Neuronal stem cell (in vitro differentiated cells): ENCODE measurements around the gene MYEOV.

Source experiments
- DNase-seq: peaks from one replicate; pipeline ENCODE4 v3.0.0-alpha.2; 2013; ENCODE audit warnings: low spot score
- H2AFZ ChIP-seq: one replicate; pipeline ENCODE4 v1.6.1; 2013; ENCODE audit warnings: mild to moderate bottlenecking, low read length, inconsistent platforms
- H2AK5ac ChIP-seq: 2 replicates; pipeline ENCODE4 v1.6.1; 2013; ENCODE audit warnings: low read depth, mild to moderate bottlenecking, inconsistent platforms, low read length, moderate library complexity, mixed read lengths
- H2BK120ac ChIP-seq: 2 replicates; pipeline ENCODE4 v1.6.1; 2013; ENCODE audit warnings: low read depth, mild to moderate bottlenecking, inconsistent platforms, low read length, moderate library complexity, mixed read lengths
- H2BK12ac ChIP-seq: one replicate; pipeline ENCODE4 v1.6.1; 2013; ENCODE audit warnings: low read length, inconsistent platforms
- H2BK15ac ChIP-seq: 2 replicates; pipeline ENCODE4 v1.6.1; 2013; ENCODE audit warnings: mild to moderate bottlenecking, low read length, inconsistent platforms, mixed read lengths
- H2BK5ac ChIP-seq: one replicate; pipeline ENCODE4 v1.6.1; 2013; ENCODE audit warnings: inconsistent platforms, mild to moderate bottlenecking, low read length, moderate library complexity
- H3K14ac ChIP-seq: one replicate; pipeline ENCODE4 v1.6.1; 2013; ENCODE audit warnings: low read length, inconsistent platforms
- H3K18ac ChIP-seq: 2 replicates; pipeline ENCODE4 v1.6.1; 2013; ENCODE audit warnings: low read length, inconsistent platforms
- H3K23ac ChIP-seq: 2 replicates; pipeline ENCODE4 v1.6.1; 2013; ENCODE audit warnings: low read depth, mild to moderate bottlenecking, mixed read lengths, low read length, inconsistent platforms; ENCODE audit not compliant: poor library complexity
- H3K27ac ChIP-seq: replicated peaks from 3 replicates; pipeline ENCODE4 v1.5.1; 2013; ENCODE audit warnings: low read length, inconsistent platforms
- H3K27me3 ChIP-seq, 3 experiments: 2 replicates each; pipeline ENCODE4 v1.6.1; 2013; ENCODE audit warnings: low read length in 3 of 3, mild to moderate bottlenecking in 2 of 3, inconsistent platforms in 1 of 3, low read depth in 1 of 3, mixed read lengths in 1 of 3, moderate library complexity in 1 of 3; ENCODE audit not compliant: control insufficient read depth in 3 of 3, insufficient read depth in 3 of 3
- H3K36me3 ChIP-seq, 2 donors: replicated peaks in 1 of 2; 2 replicates each; pipeline ENCODE4 v1.6.1; 2013; ENCODE audit warnings: low read length in 2 of 2; ENCODE audit not compliant: control insufficient read depth in 2 of 2, insufficient read depth in 2 of 2
- H3K4ac ChIP-seq: 2 replicates; pipeline ENCODE4 v1.6.1; 2013; ENCODE audit warnings: inconsistent platforms, mild to moderate bottlenecking, low read length, moderate library complexity
- H3K4me1 ChIP-seq, 2 donors: 1 replicate in 1 of 2; 2 replicates in 1 of 2; pipeline ENCODE4 v1.6.1; 2013; ENCODE audit warnings: low read length in 2 of 2, low read depth in 1 of 2; ENCODE audit not compliant: control insufficient read depth in 2 of 2, insufficient read depth in 1 of 2
- H3K4me2 ChIP-seq: one replicate; pipeline ENCODE4 v1.6.1; 2013; ENCODE audit warnings: mild to moderate bottlenecking, low read length, inconsistent platforms; ENCODE audit not compliant: insufficient read depth, poor library complexity, severe bottlenecking
- H3K4me3 ChIP-seq, 2 donors: 2 replicates each; pipeline ENCODE4 v1.5.1; 2013; ENCODE audit warnings: low read length in 2 of 2, mild to moderate bottlenecking in 2 of 2, inconsistent platforms in 1 of 2, moderate library complexity in 1 of 2
- H3K79me1 ChIP-seq: one replicate; pipeline ENCODE4 v1.6.1; 2013; ENCODE audit warnings: low read depth, mild to moderate bottlenecking, inconsistent platforms, low read length, moderate library complexity
- H3K9ac ChIP-seq: one replicate; pipeline ENCODE4 v1.6.1; 2013; ENCODE audit warnings: mild to moderate bottlenecking, low read depth, low read length, inconsistent platforms; ENCODE audit not compliant: poor library complexity
- H3K9me3 ChIP-seq, 2 donors: replicated peaks in 1 of 2; 2 replicates each; pipeline versions ENCODE3 to v1.6.1; 2013; ENCODE audit warnings: low read length in 2 of 2, mild to moderate bottlenecking in 2 of 2, inconsistent platforms in 1 of 2, low read depth in 1 of 2, mixed read lengths in 1 of 2, moderate library complexity in 1 of 2; ENCODE audit not compliant: control insufficient read depth in 2 of 2, insufficient read depth in 1 of 2
- H4K8ac ChIP-seq: one replicate; pipeline ENCODE4 v1.6.1; 2013; ENCODE audit warnings: low read depth, mild to moderate bottlenecking, inconsistent platforms, low read length, moderate library complexity
- H4K91ac ChIP-seq: one replicate; pipeline ENCODE4 v1.6.1; 2013; ENCODE audit warnings: low read length, low read depth, mild to moderate bottlenecking, inconsistent platforms; ENCODE audit not compliant: poor library complexity
- WGBS, 2 donors: extraction: QIAGEN DNeasy Blood & Tissue Kit; methylation state at CpG; one replicate each; pipeline ENCODE4 v1.1.7; 2013; ENCODE audit warnings: missing lambda C conversion rate in 2 of 2, mixed read lengths in 1 of 2; ENCODE audit not compliant: insufficient read length in 2 of 2, insufficient replicate concordance in 1 of 2; ENCODE audit errors: extremely low coverage in 2 of 2; 5-methylcytosine and 5-hydroxymethylcytosine counted together

Gene MYEOV

GRCh38 chr11:69327741-69328191 is 33.8 kb downstream of the MYEOV start:
- H3K79me1 ChIP-seq, result no peaks in the 10 kb centered on the region
- H4K8ac ChIP-seq, result no peak overlapping the region
- H3K27ac ChIP-seq, result no peak overlapping the region
- no peak overlapping the region for H3K4ac ChIP-seq
- H3K4me3 ChIP-seq, result no peak overlapping the region
- no peaks in the 10 kb centered on the region for H3K36me3 ChIP-seq
- H3K18ac ChIP-seq, result peak overlapping the region; percentile 93
- no peak for DNase-seq
- H2AFZ ChIP-seq, result no peak overlapping the region
- no peak overlapping the region for H2BK5ac ChIP-seq
- H3K14ac ChIP-seq, result no peak overlapping the region
- no peak overlapping the region for H3K4me2 ChIP-seq
- H2BK12ac ChIP-seq, result no peak overlapping the region
- H3K23ac ChIP-seq, result no peak overlapping the region
- H3K4me1 ChIP-seq, result no peaks in the 10 kb centered on the region
- no CpG with 5 or more reads among the region's 6 CpGs for WGBS, 2 donors
- H3K27me3 ChIP-seq, result no peaks in the 10 kb centered on the region
- H4K91ac ChIP-seq, result no peak overlapping the region
- peak overlapping the region; percentile 75 for H2BK15ac ChIP-seq
- no peak overlapping the region for H3K9ac ChIP-seq
- H3K9me3 ChIP-seq, result no peaks in the 10 kb centered on the region
- peak overlapping the region; percentile 93 for H2AK5ac ChIP-seq
- H2BK120ac ChIP-seq, result no peak overlapping the region

- no peak overlapping the region for H4K91ac ChIP-seq
- peak overlapping the region; percentile 3 for H3K18ac ChIP-seq
- H3K23ac ChIP-seq, result peak overlapping the region; percentile 6
- H3K27me3 ChIP-seq, result no peaks in the 10 kb centered on the region
- WGBS, 2 donors, result no CpG with 5 or more reads among the region's 8 CpGs
- no peak overlapping the region for H3K27ac ChIP-seq
- H3K4me1 ChIP-seq, result no peaks in the 10 kb centered on the region
- no peak overlapping the region for H3K14ac ChIP-seq
- H4K8ac ChIP-seq, result no peak overlapping the region
- no peaks in the 10 kb centered on the region for H3K79me1 ChIP-seq
- no peak overlapping the region for H3K4ac ChIP-seq
- H2BK120ac ChIP-seq, result no peak overlapping the region
- peak overlapping the region; percentile 93 for H2AK5ac ChIP-seq
- H2BK12ac ChIP-seq, result no peak overlapping the region
- H2BK15ac ChIP-seq, result peak overlapping the region; percentile 30
- DNase-seq, result no peak
- H2BK5ac ChIP-seq, result peak overlapping the region; percentile 68
- no peak overlapping the region for H2AFZ ChIP-seq
- no peak overlapping the region for H3K4me2 ChIP-seq
- H3K36me3 ChIP-seq, result no peaks in the 10 kb centered on the region
- H3K9ac ChIP-seq, result no peak overlapping the region
- H3K4me3 ChIP-seq, result no peak overlapping the region
- H3K9me3 ChIP-seq, result no peaks in the 10 kb centered on the region
Measured at GRCh38 chr11:69328231-69328630, 34.3 kb downstream of the MYEOV start.

- no peak overlapping the region for H3K18ac ChIP-seq
- no peak overlapping the region for H2AK5ac ChIP-seq
- H3K9ac ChIP-seq, result no peak overlapping the region
- H4K8ac ChIP-seq, result no peak overlapping the region
- H2BK15ac ChIP-seq, result no peak overlapping the region
- no peaks in the 10 kb centered on the region for H3K36me3 ChIP-seq
- H2BK12ac ChIP-seq, result no peak overlapping the region
- DNase-seq, result no peak
- no CpG with 5 or more reads among the region's 3 CpGs for WGBS, 2 donors
- no peak overlapping the region for H2AFZ ChIP-seq
- no peak overlapping the region for H3K27ac ChIP-seq
- no peak overlapping the region for H3K14ac ChIP-seq
- H3K9me3 ChIP-seq, result no peaks in the 10 kb centered on the region
- no peak overlapping the region for H4K91ac ChIP-seq
- no peaks in the 10 kb centered on the region for H3K79me1 ChIP-seq
- no peak overlapping the region for H3K4me2 ChIP-seq
- no peaks in the 10 kb centered on the region for H3K4me1 ChIP-seq
- no peak overlapping the region for H3K23ac ChIP-seq
- no peaks in the 10 kb centered on the region for H3K27me3 ChIP-seq
- no peak overlapping the region for H3K4me3 ChIP-seq
- H2BK120ac ChIP-seq, result no peak overlapping the region
- H2BK5ac ChIP-seq, result no peak overlapping the region
- no peak overlapping the region for H3K4ac ChIP-seq
Measured at GRCh38 chr11:69329581-69329980, 35.6 kb downstream of the MYEOV start.

GRCh38 chr11:69330330-69330729 is 36.4 kb downstream of the MYEOV start:
- H2BK5ac ChIP-seq, result no peak overlapping the region
- H3K14ac ChIP-seq, result no peak overlapping the region
- no peak overlapping the region for H3K23ac ChIP-seq
- H2AFZ ChIP-seq, result no peak overlapping the region
- H3K27me3 ChIP-seq, result no peaks in the 10 kb centered on the region
- no peak overlapping the region for H4K91ac ChIP-seq
- H4K8ac ChIP-seq, result no peak overlapping the region
- H2BK15ac ChIP-seq, result no peak overlapping the region
- H3K18ac ChIP-seq, result no peak overlapping the region
- no peak for DNase-seq
- no peaks in the 10 kb centered on the region for H3K4me1 ChIP-seq
- H3K4ac ChIP-seq, result no peak overlapping the region
- H3K27ac ChIP-seq, result no peak overlapping the region
- H3K4me3 ChIP-seq, result no peak overlapping the region
- no peak overlapping the region for H2BK12ac ChIP-seq
- no peaks in the 10 kb centered on the region for H3K79me1 ChIP-seq
- H3K9me3 ChIP-seq, result no peaks in the 10 kb centered on the region
- H3K4me2 ChIP-seq, result no peak overlapping the region
- H2AK5ac ChIP-seq, result no peak overlapping the region
- no CpG with 5 or more reads among the region's 4 CpGs for WGBS, 2 donors
- no peaks in the 10 kb centered on the region for H3K36me3 ChIP-seq
- no peak overlapping the region for H2BK120ac ChIP-seq
- no peak overlapping the region for H3K9ac ChIP-seq
